ENCODE data around the gene LAMP1.

The LAMP1 gene

DNA sequence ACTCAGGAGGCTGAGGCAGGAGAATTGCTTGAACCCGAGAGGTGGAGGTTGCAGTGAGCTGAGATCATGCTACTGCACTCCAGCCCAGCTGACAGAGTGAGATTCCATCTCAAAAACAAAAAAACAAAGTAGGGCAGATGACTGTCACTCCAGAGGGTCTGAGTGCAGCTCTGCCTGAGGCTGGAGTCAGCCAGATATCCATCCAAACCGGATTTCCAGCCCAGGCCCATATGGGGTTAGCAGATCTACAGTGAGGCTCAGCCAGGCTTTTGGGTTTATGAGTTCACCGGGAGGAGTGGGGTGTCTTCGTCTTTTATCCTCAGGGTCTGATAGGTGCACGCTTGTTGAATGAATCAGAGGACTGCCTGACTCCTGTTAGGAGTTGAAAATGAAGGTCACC is 19.0 kb downstream of the LAMP1 start:
- Histone ChIP-seq H3K27ac (no peak overlapping the region), H3K4me1 (no peaks in the 10 kb centered on the region), H3K4me3 (no peak overlapping the region), H3K27me3 (no peaks in the 10 kb centered on the region), H3K9me3 (no peaks in the 10 kb centered on the region), H3K36me3 (peaks cover 43 to 74% (median 64%) of the 10 kb centered on the region in 3 donors)
- TF ChIP-seq, protein P1, sequence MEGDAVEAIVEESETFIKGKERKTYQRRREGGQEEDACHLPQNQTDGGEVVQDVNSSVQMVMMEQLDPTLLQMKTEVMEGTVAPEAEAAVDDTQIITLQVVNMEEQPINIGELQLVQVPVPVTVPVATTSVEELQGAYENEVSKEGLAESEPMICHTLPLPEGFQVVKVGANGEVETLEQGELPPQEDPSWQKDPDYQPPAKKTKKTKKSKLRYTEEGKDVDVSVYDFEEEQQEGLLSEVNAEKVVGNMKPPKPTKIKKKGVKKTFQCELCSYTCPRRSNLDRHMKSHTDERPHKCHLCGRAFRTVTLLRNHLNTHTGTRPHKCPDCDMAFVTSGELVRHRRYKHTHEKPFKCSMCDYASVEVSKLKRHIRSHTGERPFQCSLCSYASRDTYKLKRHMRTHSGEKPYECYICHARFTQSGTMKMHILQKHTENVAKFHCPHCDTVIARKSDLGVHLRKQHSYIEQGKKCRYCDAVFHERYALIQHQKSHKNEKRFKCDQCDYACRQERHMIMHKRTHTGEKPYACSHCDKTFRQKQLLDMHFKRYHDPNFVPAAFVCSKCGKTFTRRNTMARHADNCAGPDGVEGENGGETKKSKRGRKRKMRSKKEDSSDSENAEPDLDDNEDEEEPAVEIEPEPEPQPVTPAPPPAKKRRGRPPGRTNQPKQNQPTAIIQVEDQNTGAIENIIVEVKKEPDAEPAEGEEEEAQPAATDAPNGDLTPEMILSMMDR (IDR thresholded peaks at IDR 0.05), result no peak
- no peak for DNase-seq
- intact Hi-C loops (cut with DNase I; ENCODE audit: low total_unique reads), result no loop called here

DNA sequence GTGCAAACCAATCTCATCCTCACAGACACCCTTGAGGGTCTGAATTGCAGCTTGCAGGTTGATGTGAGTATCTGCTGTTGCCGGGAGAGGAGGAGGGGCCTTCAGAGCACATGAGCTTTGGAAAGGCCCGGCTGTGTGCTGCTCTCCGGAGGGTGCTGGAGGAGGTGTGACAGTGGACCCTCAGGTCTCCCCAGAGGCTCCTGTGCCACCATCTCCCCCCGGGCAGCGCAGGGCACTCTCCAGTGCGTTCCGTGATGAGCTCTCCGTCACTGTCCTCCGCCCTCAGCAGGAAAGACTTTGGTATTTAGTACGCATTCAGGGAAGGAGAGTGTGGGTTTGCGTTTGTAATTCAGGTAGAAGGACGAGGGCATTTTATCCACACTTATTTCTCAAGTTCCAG is 20.0 kb downstream of the LAMP1 start:
- peaks cover 42 to 74% (median 64%) of the 10 kb centered on the region in 3 donors for H3K36me3 ChIP-seq

DNA sequence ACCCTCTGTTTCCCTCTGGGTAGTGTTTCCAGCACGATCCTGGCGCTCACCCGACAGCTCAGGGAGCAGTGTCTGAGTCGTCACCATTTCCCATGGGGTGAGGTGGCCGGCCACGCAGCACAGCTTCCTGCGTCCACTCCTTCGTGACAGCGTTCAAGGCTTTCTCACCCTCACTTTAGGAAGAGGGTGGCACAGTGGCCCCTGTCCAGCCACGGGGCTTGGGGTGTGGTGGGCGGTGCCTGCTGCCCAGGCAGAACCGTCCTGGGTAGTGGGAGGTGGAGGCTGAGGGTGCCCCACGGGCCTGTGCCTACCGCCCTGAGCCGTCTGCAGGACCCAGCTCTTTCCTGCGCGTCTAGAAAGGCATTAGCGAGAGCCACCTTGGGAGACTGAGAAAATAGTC is 21.9 kb downstream of the LAMP1 start:
- no peaks in the 10 kb centered on the region for H3K27me3 ChIP-seq
- no peak overlapping the region for H3K4me3 ChIP-seq
- TF ChIP-seq, protein P1 (IDR thresholded peaks at IDR 0.05), result no peak
- no peaks in the 10 kb centered on the region for H3K9me3 ChIP-seq
- H3K27ac ChIP-seq, result no peak overlapping the region
- peaks cover 50 to 82% (median 72%) of the 10 kb centered on the region in 3 donors for H3K36me3 ChIP-seq
- intact Hi-C loops (cut with DNase I; ENCODE audit: low total_unique reads), result no loop called here
- no peak for DNase-seq
- no peaks in the 10 kb centered on the region for H3K4me1 ChIP-seq

More for the DNA sequence above, 20.0 kb downstream of the LAMP1 start:
- Histone ChIP-seq H3K4me3 (no peak overlapping the region), H3K9me3 (no peaks in the 10 kb centered on the region), H3K4me1 (no peaks in the 10 kb centered on the region), H3K27ac (no peak overlapping the region), H3K27me3 (no peaks in the 10 kb centered on the region)
- no peak for DNase-seq
- TF ChIP-seq, protein P1 (IDR thresholded peaks at IDR 0.05), result no peak
- intact Hi-C loops (cut with DNase I; ENCODE audit: low total_unique reads), result no loop called here

DNA sequence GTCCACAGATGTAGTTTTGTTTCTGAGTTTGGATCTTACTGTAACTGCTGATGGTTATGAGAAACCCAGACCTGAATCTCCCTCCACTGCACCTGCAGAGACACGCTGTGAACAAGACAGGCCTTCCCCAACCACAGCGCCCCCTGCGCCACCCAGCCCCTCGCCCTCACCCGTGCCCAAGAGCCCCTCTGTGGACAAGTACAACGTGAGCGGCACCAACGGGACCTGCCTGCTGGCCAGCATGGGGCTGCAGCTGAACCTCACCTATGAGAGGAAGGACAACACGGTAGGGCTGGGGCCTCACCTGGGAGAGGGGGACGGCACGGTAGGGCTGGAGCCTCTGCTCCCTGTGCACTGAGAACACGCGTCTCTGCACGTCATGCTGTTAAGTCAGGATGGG is 22.3 kb downstream of the LAMP1 start:
- Histone ChIP-seq H3K36me3 (peaks cover 55 to 86% (median 74%) of the 10 kb centered on the region in 3 donors), H3K4me1 (no peaks in the 10 kb centered on the region), H3K27ac (no peak overlapping the region), H3K4me3 (no peak overlapping the region), H3K27me3 (no peaks in the 10 kb centered on the region), H3K9me3 (no peaks in the 10 kb centered on the region)
- no peak for DNase-seq
- TF ChIP-seq, protein P1 (IDR thresholded peaks at IDR 0.05), result no peak
- intact Hi-C loops (cut with DNase I; ENCODE audit: low total_unique reads), result no loop called here

DNA sequence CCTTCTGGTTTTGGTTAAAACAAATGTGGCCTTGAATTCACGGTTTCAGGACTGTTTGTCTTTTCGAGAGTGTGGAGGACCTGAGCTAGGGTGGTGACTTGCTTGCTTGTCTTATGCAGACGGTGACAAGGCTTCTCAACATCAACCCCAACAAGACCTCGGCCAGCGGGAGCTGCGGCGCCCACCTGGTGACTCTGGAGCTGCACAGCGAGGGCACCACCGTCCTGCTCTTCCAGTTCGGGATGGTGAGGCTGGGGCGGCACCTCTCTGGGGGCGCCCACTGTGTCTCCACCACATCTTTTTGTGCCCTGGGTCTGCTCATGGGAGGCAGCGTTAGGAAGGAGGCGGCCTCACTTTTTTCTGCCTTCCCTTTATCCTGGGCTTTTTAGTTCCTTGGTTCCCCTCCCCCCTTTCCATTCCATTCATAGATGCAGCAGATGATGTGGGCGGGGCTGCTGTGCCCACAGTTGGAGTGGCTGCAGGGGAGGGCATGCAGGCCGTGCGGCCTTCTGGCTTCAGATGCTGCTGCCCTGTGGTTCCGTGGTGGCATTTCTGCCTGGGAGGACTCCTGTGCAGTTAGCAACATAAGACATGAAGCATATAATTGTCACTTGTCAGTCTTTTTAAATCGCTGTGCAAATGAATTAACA is 23.3 kb downstream of the LAMP1 start:
- intact Hi-C loops (cut with DNase I; ENCODE audit: low total_unique reads), result no loop called here
- Histone ChIP-seq H3K36me3 (peaks cover 55 to 96% (median 74%) of the 10 kb centered on the region in 3 donors), H3K27ac (no peak overlapping the region), H3K4me1 (no peaks in the 10 kb centered on the region), H3K9me3 (no peaks in the 10 kb centered on the region), H3K27me3 (no peaks in the 10 kb centered on the region), H3K4me3 (no peak overlapping the region)
- TF ChIP-seq, protein P1 (IDR thresholded peaks at IDR 0.05), result no peak
- DNase-seq, result no peak

Data from tibial artery (tissue), 4 donors.